Erythroblast (primary cell): ENCODE results near the gene ADSL.

Experiments used
- GATA1 ChIP-seq: IDR thresholded peaks from 2 replicates; pipeline ENCODE4 v1.6.1; 2011; ENCODE audit warnings: low read depth, mild to moderate bottlenecking, control low read depth, low read length, moderate library complexity
- POLR2A ChIP-seq: IDR thresholded peaks from 2 replicates; pipeline ENCODE4 v1.6.1; 2011; ENCODE audit warnings: mild to moderate bottlenecking, low read length

DNA sequence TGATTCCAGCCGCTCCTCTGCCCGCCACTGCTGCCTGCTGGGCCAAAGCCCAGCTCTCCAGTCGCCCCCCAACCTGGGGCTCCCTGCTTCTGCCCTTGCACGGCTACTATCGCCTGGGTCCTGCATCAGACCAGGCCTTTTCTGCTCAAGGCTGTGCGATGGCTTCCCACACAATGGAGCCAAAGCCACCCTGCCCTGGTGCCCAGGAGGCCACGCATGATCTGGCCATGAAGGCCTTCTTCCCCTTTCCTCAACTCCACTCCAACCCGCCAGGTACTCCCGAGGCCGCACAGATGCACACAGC, 69.9 kb downstream of the ADSL start:
- TF ChIP-seq POLR2A = no peak
- no peak for TF ChIP-seq GATA1
